ENCODE data around the gene IFNA1.

DNA sequence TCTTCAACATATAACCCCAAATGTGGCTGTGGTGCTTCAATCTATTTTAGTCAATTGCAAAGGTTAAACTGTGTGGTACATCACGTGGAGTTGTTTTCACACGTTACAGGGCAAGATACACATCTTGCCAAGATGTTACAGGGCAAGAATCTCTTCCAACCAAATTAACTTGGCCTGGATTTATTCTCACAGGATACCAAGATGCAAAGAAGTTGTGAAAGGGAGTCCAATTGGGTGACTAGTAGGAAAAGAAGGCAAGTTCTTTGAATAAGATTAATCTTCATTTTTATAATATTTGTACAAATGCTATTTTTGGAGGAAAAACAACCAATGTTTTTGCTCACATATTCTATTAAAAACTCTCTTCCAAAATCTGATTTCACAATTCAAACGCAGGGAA is 36.1 kb upstream of the IFNA1 start:
- TF ChIP-seq FOXA1 (IDR thresholded peaks at IDR 0.05) (no peak), FOXM1 (IDR thresholded peaks at IDR 0.05; ENCODE audit: borderline replicate concordance) (no peak), BHLHE40 (IDR thresholded peaks at IDR 0.05; ENCODE audit: borderline replicate concordance) (no peak), SUZ12 (IDR thresholded peaks at IDR 0.05) (no peak), HDGF (IDR thresholded peaks at IDR 0.05; ENCODE audit: borderline replicate concordance) (no peak), L3MBTL2 (conservative IDR thresholded peaks at IDR 0.05) (no peak), SP1 (IDR thresholded peaks at IDR 0.05) (no peak), FOXK2 (IDR thresholded peaks at IDR 0.05) (no peak), ARNT (IDR thresholded peaks at IDR 0.05) (no peak), ZNF384 (IDR thresholded peaks at IDR 0.05) (no peak), NFRKB (IDR thresholded peaks at IDR 0.05) (no peak), ELF4 (IDR thresholded peaks at IDR 0.05) (no peak)

Data from HEK293T (cell line).